Ishikawa (cell line): Measurements from ENCODE around the gene EZH2.

ENCODE experiments used
- TAF1 ChIP-seq: IDR thresholded peaks from 2 replicates; pipeline ENCODE4 v1.6.1; 2012; ENCODE audit warnings: low read depth, mild to moderate bottlenecking
- TCF12 ChIP-seq: IDR thresholded peaks from 2 replicates; pipeline ENCODE4 v1.6.1; 2012; ENCODE audit warnings: low read depth
- USF1 ChIP-seq: IDR thresholded peaks from 2 replicates; pipeline ENCODE4 v1.6.1; 2012

GRCh38 chr7:148813890-148814289 is 70.2 kb downstream of the EZH2 start:
- no peak for TF ChIP-seq TAF1
- no peak for TF ChIP-seq TCF12
- TF ChIP-seq USF1, result no peak
